ENCODE results near the gene SPSB2.

- TF ChIP-seq, protein P1, sequence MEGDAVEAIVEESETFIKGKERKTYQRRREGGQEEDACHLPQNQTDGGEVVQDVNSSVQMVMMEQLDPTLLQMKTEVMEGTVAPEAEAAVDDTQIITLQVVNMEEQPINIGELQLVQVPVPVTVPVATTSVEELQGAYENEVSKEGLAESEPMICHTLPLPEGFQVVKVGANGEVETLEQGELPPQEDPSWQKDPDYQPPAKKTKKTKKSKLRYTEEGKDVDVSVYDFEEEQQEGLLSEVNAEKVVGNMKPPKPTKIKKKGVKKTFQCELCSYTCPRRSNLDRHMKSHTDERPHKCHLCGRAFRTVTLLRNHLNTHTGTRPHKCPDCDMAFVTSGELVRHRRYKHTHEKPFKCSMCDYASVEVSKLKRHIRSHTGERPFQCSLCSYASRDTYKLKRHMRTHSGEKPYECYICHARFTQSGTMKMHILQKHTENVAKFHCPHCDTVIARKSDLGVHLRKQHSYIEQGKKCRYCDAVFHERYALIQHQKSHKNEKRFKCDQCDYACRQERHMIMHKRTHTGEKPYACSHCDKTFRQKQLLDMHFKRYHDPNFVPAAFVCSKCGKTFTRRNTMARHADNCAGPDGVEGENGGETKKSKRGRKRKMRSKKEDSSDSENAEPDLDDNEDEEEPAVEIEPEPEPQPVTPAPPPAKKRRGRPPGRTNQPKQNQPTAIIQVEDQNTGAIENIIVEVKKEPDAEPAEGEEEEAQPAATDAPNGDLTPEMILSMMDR (conservative IDR thresholded peaks at IDR 0.05; ENCODE audit: low read length) = no peak
- no peak for TF ChIP-seq EZH2phosphoT487 (IDR thresholded peaks at IDR 0.05; ENCODE audit: borderline replicate concordance)
Measured at GRCh38 chr12:6904280-6905276, 31.5 kb upstream of the SPSB2 start, which contains the start of gene LRRC23.
